ENCODE data around the gene GPBP1L1. TPM values are rescaled to one million over a fixed set of nuclear protein-coding genes. Genes with fewer than 3 reads are reported as not detected.

Gene GPBP1L1
- polyA plus RNA-seq, 1 donor from 2014 or later: 55.1 TPM

- Histone ChIP-seq H3K36me3 (ENCODE audit: insufficient read depth, low read length) (no peaks in the 10 kb centered on the region), H2AFZ (ENCODE audit: low read depth, low read length) (no peak overlapping the region), H3F3A (ENCODE audit: insufficient read depth, low read length, poor library complexity, severe bottlenecking) (no peaks in the 10 kb centered on the region), H3K9me2 (ENCODE audit: insufficient read depth, low read length) (no peaks in the 10 kb centered on the region), H3K79me2 (replicated peaks; ENCODE audit: insufficient read depth, low read length) (peaks cover 76% of the 10 kb centered on the region), H3K27me3 (ENCODE audit: insufficient read depth, low read depth, low read length) (no peaks in the 10 kb centered on the region), H3K4me3 (ENCODE audit: low read length) (no peak overlapping the region), H3K9ac (ENCODE audit: low read length) (no peak overlapping the region), H3K9me3 (ENCODE audit: low read length) (no peaks in the 10 kb centered on the region), H4K20me1 (ENCODE audit: insufficient read depth) (no peaks in the 10 kb centered on the region), H3K27ac (ENCODE audit: low read length) (no peak overlapping the region), H3K4me2 (ENCODE audit: low read length) (no peak overlapping the region)
- TF ChIP-seq RAD21 (conservative IDR thresholded peaks at IDR 0.05) (no peak), EZH2 (IDR thresholded peaks at IDR 0.05; ENCODE audit: borderline replicate concordance, insufficient read depth, low read length, poor library complexity, severe bottlenecking) (no peak), POLR2AphosphoS5 (IDR thresholded peaks at IDR 0.05) (no peak), MXI1 (conservative IDR thresholded peaks at IDR 0.05; ENCODE audit: poor library complexity, severe bottlenecking) (no peak), TAF1 (IDR thresholded peaks at IDR 0.05; ENCODE audit: low read depth) (no peak), SMC3 (conservative IDR thresholded peaks at IDR 0.05; ENCODE audit: poor library complexity) (no peak), EP300 (conservative IDR thresholded peaks at IDR 0.05; ENCODE audit: poor library complexity, severe bottlenecking) (no peak), REST (IDR thresholded peaks at IDR 0.05; ENCODE audit: borderline replicate concordance) (no peak), CTCF (IDR thresholded peaks at IDR 0.05; ENCODE audit: poor library complexity, severe bottlenecking) (no peak)
Observed at GRCh38 chr1:45669379-45669778, 17.0 kb downstream of the GPBP1L1 start.

GRCh38 chr1:45668526-45668925 is 17.8 kb downstream of the GPBP1L1 start:
- H4K20me1 ChIP-seq (ENCODE audit: insufficient read depth): no peaks in the 10 kb centered on the region
- peaks cover 71% of the 10 kb centered on the region for H3K79me2 ChIP-seq (replicated peaks; ENCODE audit: insufficient read depth, low read length)
- H3K9me3 ChIP-seq (ENCODE audit: low read length): no peaks in the 10 kb centered on the region
- no peak overlapping the region for H3K27ac ChIP-seq (ENCODE audit: low read length)
- H3K4me2 ChIP-seq (ENCODE audit: low read length): no peak overlapping the region
- H3K9ac ChIP-seq (ENCODE audit: low read length): no peak overlapping the region
- no peak overlapping the region for H2AFZ ChIP-seq (ENCODE audit: low read depth, low read length)
- no peak overlapping the region for H3K4me3 ChIP-seq (ENCODE audit: low read length)
- H3K27me3 ChIP-seq (ENCODE audit: insufficient read depth, low read depth, low read length): no peaks in the 10 kb centered on the region
- TF ChIP-seq TAF1 (IDR thresholded peaks at IDR 0.05; ENCODE audit: low read depth): no peak
- no peak for TF ChIP-seq REST (IDR thresholded peaks at IDR 0.05; ENCODE audit: borderline replicate concordance)
- TF ChIP-seq POLR2AphosphoS5 (IDR thresholded peaks at IDR 0.05): no peak
- no peak for TF ChIP-seq MXI1 (conservative IDR thresholded peaks at IDR 0.05; ENCODE audit: poor library complexity, severe bottlenecking)
- no peak for TF ChIP-seq SMC3 (conservative IDR thresholded peaks at IDR 0.05; ENCODE audit: poor library complexity)
- TF ChIP-seq EP300 (conservative IDR thresholded peaks at IDR 0.05; ENCODE audit: poor library complexity, severe bottlenecking): no peak
- no peak for TF ChIP-seq RAD21 (conservative IDR thresholded peaks at IDR 0.05)
- TF ChIP-seq EZH2 (IDR thresholded peaks at IDR 0.05; ENCODE audit: borderline replicate concordance, insufficient read depth, low read length, poor library complexity, severe bottlenecking): no peak
- no peak for TF ChIP-seq CTCF (IDR thresholded peaks at IDR 0.05; ENCODE audit: poor library complexity, severe bottlenecking)
- H3K36me3 ChIP-seq (ENCODE audit: insufficient read depth, low read length): no peaks in the 10 kb centered on the region
- H3F3A ChIP-seq (ENCODE audit: insufficient read depth, low read length, poor library complexity, severe bottlenecking): no peaks in the 10 kb centered on the region
- no peaks in the 10 kb centered on the region for H3K9me2 ChIP-seq (ENCODE audit: insufficient read depth, low read length)

Measured in neural cell (in vitro differentiated cells).